HG03342 (cell line): ENCODE data around the gene EN1.
A peak's percentile ranks its signal among the peaks of the same experiment; 100 is the strongest.

Source experiments
- ATAC-seq: cut with Tn5 transposase; IDR thresholded peaks from one replicate; pipeline ENCODE4 v1.9.1; 2021; ENCODE audit warnings: mild to moderate bottlenecking, moderate library complexity; ENCODE audit not compliant: unreplicated experiment

The EN1 gene

GRCh38 chr2:118856330-118856977 is 9.0 kb upstream of the EN1 start:
- no peak for ATAC-seq

- peak; percentile 93 for ATAC-seq
Measured at GRCh38 chr2:118855451-118856279, 8.2 kb upstream of the EN1 start.

- no peak for ATAC-seq
Measured at GRCh38 chr2:118854507-118855345, 7.3 kb upstream of the EN1 start.

GRCh38 chr2:118853651-118854291 is 6.3 kb upstream of the EN1 start:
- no peak for ATAC-seq

- ATAC-seq: no peak
Measured at GRCh38 chr2:118853129-118853640, 5.7 kb upstream of the EN1 start.

- ATAC-seq: no peak
Measured at GRCh38 chr2:118852605-118853128, 5.2 kb upstream of the EN1 start.

- ATAC-seq: no peak
Measured at GRCh38 chr2:118851650-118852049, 4.2 kb upstream of the EN1 start.

- ATAC-seq: no peak
Measured at GRCh38 chr2:118850901-118851415, 3.5 kb upstream of the EN1 start.

- no peak for ATAC-seq
Measured at GRCh38 chr2:118850168-118850900, 2.9 kb upstream of the EN1 start.

GRCh38 chr2:118849226-118850167 is 2.0 kb upstream of the EN1 start:
- ATAC-seq: no peak

- ATAC-seq: no peak
Measured at GRCh38 chr2:118848381-118849225, 1.2 kb upstream of the EN1 start.

GRCh38 chr2:118847762-118848172 is 319 bp upstream of the EN1 start:
- ATAC-seq: no peak

- no peak for ATAC-seq
Measured at GRCh38 chr2:118846442-118846952, 951 bp downstream of the EN1 start.

- no peak for ATAC-seq
Measured at GRCh38 chr2:118845522-118846441, 1.7 kb downstream of the EN1 start.

- no peak for ATAC-seq
Measured at GRCh38 chr2:118845005-118845521, 2.4 kb downstream of the EN1 start.
